GM23338 (cell line): ENCODE data around the gene KLC4. TPM values are rescaled to one million over a fixed set of nuclear protein-coding genes. Genes with fewer than 3 reads are reported as not detected.
"Not testable (repeated sequence)": the region's sequence is repeated elsewhere in the genome, so short reads cannot be mapped to it uniquely, and the experiment has no call there.

Source experiments
- ATAC-seq: fragments of 200-7000 bp; cut with Tn5 transposase; 3 replicates; pipeline ENCODE4 v1.9.1; 2020
- DNase-seq: peaks from one replicate; pipeline ENCODE4 v3.0.0-alpha.2; 2015; ENCODE audit warnings: low spot score
- H2AFZ ChIP-seq: fragments of 200-600 bp; sonication (generic); 2 replicates; pipeline ENCODE4 v1.8.0; 2016; ENCODE audit warnings: antibody characterized with exemption, mild to moderate bottlenecking, moderate library complexity
- H3F3A ChIP-seq: fragments of 200-600 bp; sonication (generic); replicated peaks from 2 replicates; pipeline ENCODE4 v1.8.0; 2017; ENCODE audit warnings: antibody characterized with exemption, mixed run types, low read depth
- H3K27ac ChIP-seq: fragments of 200-600 bp; sonication (generic); 2 replicates; pipeline ENCODE4 v1.6.1; 2016; ENCODE audit warnings: low read depth
- H3K27me3 ChIP-seq: fragments of 200-600 bp; sonication (generic); 2 replicates; pipeline ENCODE4 v1.8.0; 2016; ENCODE audit warnings: mild to moderate bottlenecking, mixed run types, moderate library complexity; ENCODE audit not compliant: insufficient read depth
- H3K36me3 ChIP-seq: fragments of 200-600 bp; sonication (generic); 2 replicates; pipeline ENCODE4 v1.8.0; 2016; ENCODE audit warnings: mild to moderate bottlenecking; ENCODE audit not compliant: insufficient read depth
- H3K4me1 ChIP-seq: fragments of 200-600 bp; sonication (generic); 2 replicates; pipeline ENCODE4 v1.8.0; 2016; ENCODE audit warnings: mild to moderate bottlenecking, moderate library complexity; ENCODE audit not compliant: insufficient read depth
- H3K4me2 ChIP-seq: fragments of 200-600 bp; sonication (generic); 2 replicates; pipeline ENCODE4 v1.7.1; 2017; ENCODE audit warnings: mixed run types
- H3K4me3 ChIP-seq: fragments of 200-600 bp; sonication (generic); 2 replicates; pipeline ENCODE4 v1.6.1; 2016; ENCODE audit warnings: mixed run types
- H3K79me2 ChIP-seq: fragments of 200-600 bp; sonication (generic); replicated peaks from 2 replicates; pipeline ENCODE4 v1.8.0; 2017; ENCODE audit warnings: mild to moderate bottlenecking; ENCODE audit not compliant: insufficient read depth
- H3K9me2 ChIP-seq: fragments of 200-600 bp; sonication (generic); 2 replicates; pipeline ENCODE4 v1.8.0; 2017; ENCODE audit not compliant: insufficient read depth
- H4K20me1 ChIP-seq: fragments of 200-600 bp; sonication (generic); replicated peaks from 2 replicates; pipeline ENCODE4 v1.8.0; 2017; ENCODE audit warnings: mild to moderate bottlenecking; ENCODE audit not compliant: insufficient read depth
- H3K27ac Mint-ChIP-seq: 2 replicates; pipeline ENCODE4 v1.8.0; 2020; ENCODE audit warnings: inconsistent platforms, mild to moderate bottlenecking, moderate library complexity, mixed read lengths
- H3K27me3 Mint-ChIP-seq: 3 replicates; pipeline ENCODE4 v1.8.0; 2022; ENCODE audit warnings: low read depth, mild to moderate bottlenecking, moderate library complexity, mixed read lengths, inconsistent platforms; ENCODE audit not compliant: insufficient read depth, poor library complexity
- H3K36me3 Mint-ChIP-seq: 3 replicates; pipeline ENCODE4 v1.8.0; 2021; ENCODE audit warnings: low read depth, mild to moderate bottlenecking, inconsistent platforms, moderate library complexity, mixed read lengths
- H3K4me1 Mint-ChIP-seq: 3 replicates; pipeline ENCODE4 v1.8.0; 2020; ENCODE audit warnings: mild to moderate bottlenecking, inconsistent platforms, mixed read lengths
- H3K4me3 Mint-ChIP-seq: 3 replicates; pipeline ENCODE4 v1.8.0; 2021; ENCODE audit warnings: moderate library complexity, mild to moderate bottlenecking, inconsistent platforms, mixed read lengths
- H3K9me3 Mint-ChIP-seq: 3 replicates; pipeline ENCODE4 v1.8.0; 2020; ENCODE audit warnings: moderate library complexity, mild to moderate bottlenecking, inconsistent platforms, mixed read lengths
- CREB1 ChIP-seq: fragments of 250-450 bp; sonication (Bioruptor Pico); IDR thresholded peaks from 2 replicates; pipeline ENCODE4 v1.5.0; 2020; ENCODE audit warnings: low read depth, mild to moderate bottlenecking, moderate library complexity
- ETS1 ChIP-seq: IDR thresholded peaks from 2 replicates; pipeline ENCODE4 v1.6.1; 2016; ENCODE audit warnings: antibody characterized with exemption
- JUNB ChIP-seq: IDR thresholded peaks from one replicate; pipeline ENCODE4 v1.6.1; 2016; ENCODE audit warnings: antibody characterized with exemption; ENCODE audit not compliant: unreplicated experiment
- REST ChIP-seq: IDR thresholded peaks from one replicate; pipeline ENCODE4 v1.6.1; 2018; ENCODE audit warnings: antibody characterized with exemption; ENCODE audit not compliant: unreplicated experiment
- ZNF114 ChIP-seq: fragments of 250-450 bp; sonication (Bioruptor Pico); IDR thresholded peaks from 2 replicates; pipeline ENCODE4 v1.5.0; 2020; ENCODE audit warnings: mild to moderate bottlenecking, moderate library complexity
- ZNF462 ChIP-seq: fragments of 250-450 bp; sonication (Bioruptor Pico); IDR thresholded peaks from 2 replicates; pipeline ENCODE4 v1.5.0; 2020; ENCODE audit warnings: mild to moderate bottlenecking, moderate library complexity
- polyA plus RNA-seq: library from polyadenylated mRNA; unstranded; fragments of >200 nt; fragmentation: Nextera tagmentation; extraction: Ambion mirVana; gene quantifications from 2 replicates; pipeline ENCODE4 v1.2.1, GENCODE V29; 2016
- total RNA-seq: library from RNA; depleted of rRNA; stranded (reverse); fragments of >200 nt; shearing (Covaris generic); gene quantifications from 2 replicates; pipeline ENCODE4 v1.2.3, GENCODE V29; 2014

KLC4 gene
- total and polyA plus RNA-seq, 2 experiments from 2014 or later: 14.9 to 17.4 TPM

DNA sequence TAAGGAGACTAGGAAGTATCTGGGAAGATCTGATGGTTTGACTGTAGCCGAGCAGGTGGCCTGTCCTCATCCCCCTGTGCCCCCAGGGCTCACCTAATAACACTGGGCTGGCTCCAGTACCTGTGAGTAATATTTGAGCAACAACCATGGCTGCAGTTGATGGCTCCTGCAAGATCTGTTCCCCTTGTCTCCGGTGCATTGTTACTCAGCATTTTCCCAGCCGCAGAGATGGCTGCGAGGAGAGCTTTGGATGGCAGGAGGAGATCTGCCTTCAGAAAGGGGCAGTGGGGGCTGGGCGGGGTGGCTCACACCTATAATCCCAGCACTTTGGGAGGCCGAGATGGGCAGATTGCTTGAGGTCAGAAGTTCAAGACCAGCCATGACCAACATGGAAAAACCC is 55.9 kb downstream of the KLC4 start:
- H3K27me3 Mint-ChIP-seq: peaks cover 10% of the 10 kb centered on the region
- no peak overlapping the region for H2AFZ ChIP-seq
- no peaks in the 10 kb centered on the region for H3K36me3 Mint-ChIP-seq
- H3K27me3 ChIP-seq: no peaks in the 10 kb centered on the region
- H4K20me1 ChIP-seq: peaks cover 8% of the 10 kb centered on the region; the same call in 1 of the 2 replicates
- H3K4me3 ChIP-seq: no peak overlapping the region
- no peak for DNase-seq
- H3K9me2 ChIP-seq: no peaks in the 10 kb centered on the region
- 0 out of 2 replicates have a peak overlapping the region, but pooled peaks have one; percentile 43 for H3K4me2 ChIP-seq
- H3K4me3 Mint-ChIP-seq: no peak overlapping the region
- 0 out of 2 replicates have a peak, but pooled peaks cover 2% of the 10 kb centered on the region for H3F3A ChIP-seq
- no peaks in the 10 kb centered on the region for H3K36me3 ChIP-seq
- TF ChIP-seq CREB1 (CRISPR knock-in tag): no peak
- no peak for TF ChIP-seq JUNB
- no peak for TF ChIP-seq ETS1
- H3K4me1 ChIP-seq: peaks cover 22% of the 10 kb centered on the region
- peaks cover 31% of the 10 kb centered on the region for H3K4me1 Mint-ChIP-seq
- H3K79me2 ChIP-seq: peaks cover 91% of the 10 kb centered on the region
- peak overlapping the region; percentile 91 for H3K27ac Mint-ChIP-seq
- no peak overlapping the region for H3K27ac ChIP-seq
- no peaks in the 10 kb centered on the region for H3K9me3 Mint-ChIP-seq
- peak; percentile 8; the same call in 1 of the 3 replicates for ATAC-seq

- H3K9me2 ChIP-seq, H3K4me3 ChIP-seq, H3F3A ChIP-seq, H3K4me2 ChIP-seq, ATAC-seq, H3K27ac Mint-ChIP-seq, H3K9me3 Mint-ChIP-seq, H3K4me3 Mint-ChIP-seq, DNase-seq, H2AFZ ChIP-seq, H4K20me1 ChIP-seq, H3K27me3 ChIP-seq, H3K36me3 ChIP-seq, H3K36me3 Mint-ChIP-seq, H3K27me3 Mint-ChIP-seq: not testable (repeated sequence)
- peaks cover 40% of the 10 kb centered on the region for H3K4me1 Mint-ChIP-seq
- H3K4me1 ChIP-seq: peaks cover 22% of the 10 kb centered on the region
- peaks cover 94% of the 10 kb centered on the region for H3K79me2 ChIP-seq
- H3K27ac ChIP-seq: peak overlapping the region; percentile 63
Observed at GRCh38 chr6:43117466-43117865, 58.0 kb downstream of the KLC4 start.

GRCh38 chr6:43119482-43119881 is 60.1 kb downstream of the KLC4 start:
- Mint-ChIP-seq H3K27me3 (peaks cover 19% of the 10 kb centered on the region), H3K36me3 (no peaks in the 10 kb centered on the region), H3K4me3 (no peak overlapping the region), H3K4me1 (peaks cover 47% of the 10 kb centered on the region), H3K27ac (no peak overlapping the region; the same call in 1 of the 2 replicates), H3K9me3 (no peaks in the 10 kb centered on the region)
- H3K4me2 ChIP-seq: no peak overlapping the region
- H2AFZ ChIP-seq: no peak overlapping the region
- ATAC-seq (no peak), DNase-seq (no peak)
- no peak overlapping the region for H3K4me3 ChIP-seq
- peaks cover 19% of the 10 kb centered on the region for H3K4me1 ChIP-seq
- H3K9me2 ChIP-seq: no peaks in the 10 kb centered on the region
- peaks cover 14% of the 10 kb centered on the region; the same call in 1 of the 2 replicates for H4K20me1 ChIP-seq
- no peaks in the 10 kb centered on the region for H3K27me3 ChIP-seq
- H3K79me2 ChIP-seq: peaks cover 92% of the 10 kb centered on the region
- no peak overlapping the region; the same call in 1 of the 2 replicates for H3K27ac ChIP-seq
- 0 out of 2 replicates have a peak, but pooled peaks cover 2% of the 10 kb centered on the region for H3F3A ChIP-seq
- no peaks in the 10 kb centered on the region for H3K36me3 ChIP-seq
- TF ChIP-seq REST: no peak
- TF ChIP-seq ZNF114 (CRISPR knock-in tag): no peak
- TF ChIP-seq ZNF462 (CRISPR knock-in tag): no peak
